HepG2 (cell line): ENCODE measurements around the gene UBTF.

ENCODE experiments used
- CTCF ChIP-seq: sonication (generic); formaldehyde crosslinking; IDR thresholded peaks from 2 replicates; pipeline ENCODE4 v1.5.0; 2020; ENCODE audit warnings: mild to moderate bottlenecking, missing genetic modification reagents, moderate library complexity
- TF ChIP-seq, protein P1 (sequence below): sonication (generic); formaldehyde crosslinking; IDR thresholded peaks from 2 replicates; pipeline ENCODE4 v1.9.0; 2022; ENCODE audit warnings: missing genetic modification reagents, mild to moderate bottlenecking, borderline replicate concordance

DNA sequence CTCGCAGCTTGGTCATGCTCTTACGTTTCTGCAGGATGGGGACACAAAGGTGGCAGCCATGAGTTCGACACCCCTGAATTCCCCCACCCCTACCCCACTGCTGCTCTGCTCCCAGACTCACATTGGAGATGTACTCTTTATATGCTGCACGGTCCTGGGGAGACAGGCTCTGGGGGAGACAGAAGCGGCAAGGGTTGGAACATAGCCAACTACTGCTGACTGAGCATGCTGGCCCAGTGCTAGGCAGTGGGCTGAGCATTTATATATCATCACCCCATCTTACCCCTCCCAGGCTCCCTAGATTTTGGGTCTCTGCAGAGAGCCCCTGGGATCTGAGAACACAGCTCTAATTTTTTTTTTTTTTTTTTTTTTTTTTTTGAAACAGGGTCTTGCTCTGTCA lies 11.7 kb downstream of the UBTF start:
- TF ChIP-seq, protein P1, sequence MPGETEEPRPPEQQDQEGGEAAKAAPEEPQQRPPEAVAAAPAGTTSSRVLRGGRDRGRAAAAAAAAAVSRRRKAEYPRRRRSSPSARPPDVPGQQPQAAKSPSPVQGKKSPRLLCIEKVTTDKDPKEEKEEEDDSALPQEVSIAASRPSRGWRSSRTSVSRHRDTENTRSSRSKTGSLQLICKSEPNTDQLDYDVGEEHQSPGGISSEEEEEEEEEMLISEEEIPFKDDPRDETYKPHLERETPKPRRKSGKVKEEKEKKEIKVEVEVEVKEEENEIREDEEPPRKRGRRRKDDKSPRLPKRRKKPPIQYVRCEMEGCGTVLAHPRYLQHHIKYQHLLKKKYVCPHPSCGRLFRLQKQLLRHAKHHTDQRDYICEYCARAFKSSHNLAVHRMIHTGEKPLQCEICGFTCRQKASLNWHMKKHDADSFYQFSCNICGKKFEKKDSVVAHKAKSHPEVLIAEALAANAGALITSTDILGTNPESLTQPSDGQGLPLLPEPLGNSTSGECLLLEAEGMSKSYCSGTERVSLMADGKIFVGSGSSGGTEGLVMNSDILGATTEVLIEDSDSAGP: no peak
- no peak for TF ChIP-seq CTCF
